Lower leg skin (tissue), 4 donors: ENCODE data around the gene FOXR1. TPM values are rescaled to one million over a fixed set of nuclear protein-coding genes. Genes with fewer than 3 reads are reported as not detected.

ENCODE experiments used
- DNase-seq, 2 donors: peaks; one replicate each; pipeline ENCODE4 v3.0.0-alpha.2; 2019; ENCODE audit warnings: low spot score in 2 of 2
- H3K4me3 ChIP-seq: fragments of 200-600 bp; sonication (generic); 2 replicates; pipeline ENCODE4 v1.5.1; 2017; ENCODE audit warnings: mild to moderate bottlenecking, low read depth; ENCODE audit not compliant: poor library complexity, severe bottlenecking
- CTCF ChIP-seq, 3 donors: fragments of 450-650 bp; IDR thresholded peaks; one replicate each; pipeline ENCODE4 v1.5.1; 2016; ENCODE audit warnings: antibody characterized with exemption in 3 of 3, mild to moderate bottlenecking in 3 of 3, moderate library complexity in 2 of 3
- POLR2A ChIP-seq, 2 donors: fragments of 450-650 bp; IDR thresholded peaks; one replicate each; pipeline ENCODE4 v1.6.1; 2016 to 2017; ENCODE audit warnings: antibody characterized with exemption in 2 of 2, mild to moderate bottlenecking in 1 of 2, moderate library complexity in 1 of 2
- WGBS, 2 donors: methylation state at CpG; one replicate each; pipeline ENCODE4 v1.1.5; 2018; 5-methylcytosine and 5-hydroxymethylcytosine counted together
- intact Hi-C: fragments of 100-400 bp; cut with DNase I; formaldehyde crosslinking; loops from one replicate; pipeline ENCODE4 v1.15.0; 2023; ENCODE audit warnings: low total_unique reads
- total RNA-seq, 4 donors: library from RNA; depleted of rRNA; stranded (reverse); fragments of >200 nt; gene quantifications; one replicate each; pipeline ENCODE4 v1.1.0, GENCODE V29; 2016

Gene FOXR1
- total RNA-seq, 4 donors from 2014 or later: not detected

DNA sequence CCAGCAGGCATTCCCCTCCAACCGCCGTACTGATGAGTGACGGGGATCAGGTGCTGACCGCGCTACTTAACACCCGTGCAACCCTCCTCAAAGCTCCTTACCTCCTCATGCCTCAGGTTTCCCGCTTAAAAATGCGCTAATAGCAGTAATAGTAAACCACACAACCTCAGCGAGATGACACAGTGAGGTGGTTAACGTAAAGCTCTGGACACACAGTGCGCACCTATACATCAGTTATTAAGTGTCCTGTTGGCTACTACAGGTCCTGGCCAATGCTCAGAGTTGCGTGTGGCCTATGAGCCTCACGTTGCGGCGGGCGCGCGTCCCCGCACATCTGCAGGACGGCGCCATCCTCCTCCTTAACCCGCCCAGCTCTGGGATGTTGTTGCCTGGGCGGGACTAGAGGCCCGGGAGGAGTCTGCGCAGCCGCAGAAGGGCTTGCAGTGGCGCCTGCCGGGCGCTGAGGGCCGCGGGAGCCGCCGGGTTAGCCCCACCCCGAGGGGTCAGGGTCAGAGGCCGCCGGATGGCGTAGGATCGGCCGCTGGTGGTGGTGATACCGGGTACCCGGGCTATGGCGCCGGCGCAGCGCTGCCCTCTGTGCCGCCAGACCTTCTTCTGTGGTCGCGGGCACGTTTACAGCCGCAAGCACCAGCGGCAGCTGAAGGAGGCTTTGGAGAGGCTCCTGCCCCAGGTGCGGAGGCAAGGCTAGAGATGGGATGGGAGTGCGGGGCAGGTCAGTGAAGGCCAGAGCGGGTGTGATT lies 26.2 kb downstream of the FOXR1 start, which contains the start of gene CENATAC:
Gene CENATAC (plus strand): TSS at position 512 of the 761 bp plus-strand sequence. CDS start 60 bp downstream, at position 572.
- peak; percentile 92 to 99 for DNase-seq
- intact Hi-C loops: no loop called here
- 0 to 1% methylated on average over 25 to 50 of the region's 54 CpGs for WGBS, 2 donors

GRCh38 chr11:118998388-118998717 lies 26.8 kb downstream of the FOXR1 start:
- DNase-seq: no peak
- TF ChIP-seq POLR2A (IDR thresholded peaks at IDR 0.05) (no peak), CTCF (IDR thresholded peaks at IDR 0.05) (no peak)
- H3K4me3 ChIP-seq: peak overlapping the region; percentile 76
- WGBS, 2 donors: 2% methylated on average over 10 to 11 of the region's 19 CpGs
- intact Hi-C loops: no loop called here

More for the DNA sequence above, 26.2 kb downstream of the FOXR1 start, which contains the start of gene CENATAC:
- peak within 1 kb of the TSS; percentile 76 for H3K4me3 ChIP-seq
- TF ChIP-seq POLR2A (IDR thresholded peaks at IDR 0.05) (no peak), CTCF (IDR thresholded peaks at IDR 0.05) (no peak)

DNA sequence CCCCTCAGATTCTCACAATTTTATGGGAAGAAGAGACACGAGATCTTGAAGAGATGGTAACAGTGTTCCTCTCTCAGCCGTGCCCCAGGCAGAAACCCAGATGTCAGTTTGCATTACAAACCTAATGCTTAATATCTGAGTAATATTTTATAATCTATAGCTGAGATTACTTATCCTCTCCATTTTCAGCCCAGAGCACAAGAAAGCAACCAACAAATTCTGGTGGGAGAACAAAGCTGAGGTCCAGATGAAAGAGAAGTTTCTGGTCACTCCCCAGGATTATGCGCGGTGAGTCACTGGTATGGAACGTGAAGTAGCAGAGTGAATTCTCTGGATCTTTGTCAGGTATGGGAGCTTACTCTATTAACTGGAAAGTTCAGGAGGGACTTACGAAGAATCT lies 27.3 kb downstream of the FOXR1 start:
- H3K4me3 ChIP-seq: peak overlapping the region; percentile 76
- 38 to 40% methylated on average over 6 of the region's 6 CpGs for WGBS, 2 donors
- DNase-seq: no peak
- TF ChIP-seq CTCF (IDR thresholded peaks at IDR 0.05) (no peak), POLR2A (IDR thresholded peaks at IDR 0.05) (no peak)
- intact Hi-C loops: no loop called here

DNA sequence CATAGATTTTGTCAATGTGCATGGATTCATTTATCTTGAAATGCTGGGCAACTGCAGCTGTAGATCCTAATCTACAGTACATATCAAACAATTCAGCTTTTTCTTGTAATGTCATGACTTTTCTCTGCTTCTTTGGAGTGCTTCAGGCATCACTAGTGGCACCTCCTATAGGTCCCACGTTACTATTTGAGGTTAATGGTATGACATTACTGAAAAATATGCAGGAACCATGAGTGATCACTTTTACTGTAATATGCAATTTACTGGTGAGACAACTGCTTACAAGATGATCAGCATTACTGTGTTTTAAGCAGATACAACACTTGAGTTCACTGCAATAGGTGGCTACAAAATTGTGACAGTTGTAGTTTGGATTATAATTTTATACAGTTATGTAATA lies 29.3 kb downstream of the FOXR1 start:
- no peak for DNase-seq
- TF ChIP-seq POLR2A (IDR thresholded peaks at IDR 0.05) (no peak), CTCF (IDR thresholded peaks at IDR 0.05) (no peak)
- no peak overlapping the region for H3K4me3 ChIP-seq
- 35 to 46% methylated on average over 1 of the region's 1 CpG for WGBS, 2 donors
- intact Hi-C loops: no loop called here

DNA sequence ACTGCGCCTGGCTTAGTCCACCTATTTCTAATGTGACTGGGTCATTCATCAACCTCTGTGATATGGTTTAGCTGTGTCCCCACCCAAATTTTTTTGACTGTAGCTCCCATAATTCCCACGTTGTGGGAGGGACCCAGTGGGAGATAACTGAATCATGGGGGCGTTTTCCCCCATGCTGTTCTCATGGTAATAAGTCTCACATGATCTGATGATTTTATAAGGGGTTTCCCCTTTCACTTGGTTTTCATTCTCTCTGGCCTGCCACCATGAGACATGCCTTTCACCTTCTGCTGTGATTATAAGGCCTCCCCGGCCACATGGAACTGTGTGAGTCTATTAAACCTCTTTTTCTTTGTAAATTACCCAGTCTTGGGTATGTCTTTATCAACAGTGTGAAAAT lies 35.1 kb downstream of the FOXR1 start:
- TF ChIP-seq POLR2A (IDR thresholded peaks at IDR 0.05) (no peak), CTCF (IDR thresholded peaks at IDR 0.05) (no peak)
- intact Hi-C loops: no loop called here
- no peak overlapping the region for H3K4me3 ChIP-seq
- WGBS, 2 donors: 85 to 86% methylated on average over 4 of the region's 4 CpGs
- no peak for DNase-seq
